OCI-LY7 (cell line): ENCODE results near the gene KRT3. TPM values are rescaled to one million over a fixed set of nuclear protein-coding genes. Genes with fewer than 3 reads are reported as not detected.

ENCODE experiments used
- BruUV-seq: library from RNA; stranded (reverse); fragments of 400-500 nt; replicated peaks from 2 replicates; lab custom pipeline; 2021; lab: Mats Ljungman, UMichigan
- CTCF ChIA-PET: fragments of 300-600 bp; sonication (Branson Sonifier 250); formaldehyde crosslinking; loops from one replicate; lab custom pipeline; 2022; ENCODE audit warnings: antibody characterized with exemption; ENCODE audit not compliant: unreplicated experiment; lab: Charles Lee
- POLR2A ChIA-PET: fragments of 300-600 bp; sonication (Branson Sonifier 250); formaldehyde crosslinking; loops from one replicate; lab custom pipeline; 2022; ENCODE audit warnings: antibody characterized with exemption; lab: Charles Lee
- DNase-seq: peaks from one replicate; pipeline ENCODE4 v3.0.0-alpha.2; 2015; ENCODE audit warnings: low spot score
- H2AFZ ChIP-seq: fragments of 200-600 bp; sonication (generic), shearing (Covaris generic); 2 replicates; pipeline ENCODE4 v1.6.1; 2014; ENCODE audit warnings: mild to moderate bottlenecking, antibody characterized with exemption, low read length, moderate library complexity
- H3K27ac ChIP-seq: fragments of 200-600 bp; sonication (generic); 2 replicates; pipeline ENCODE4 v1.5.1; 2014; ENCODE audit warnings: mixed run types, low read depth, mild to moderate bottlenecking, moderate library complexity, low read length, inconsistent platforms; ENCODE audit not compliant: poor library complexity, severe bottlenecking
- H3K36me3 ChIP-seq: fragments of 200-600 bp; sonication (generic); 2 replicates; pipeline ENCODE4 v1.6.1; 2014; ENCODE audit warnings: mild to moderate bottlenecking, antibody characterized with exemption, low read length, moderate library complexity, mixed read lengths; ENCODE audit not compliant: insufficient read depth
- H3K4me1 ChIP-seq: fragments of 200-600 bp; sonication (generic); 2 replicates; pipeline ENCODE4 v1.5.1; 2014; ENCODE audit warnings: mild to moderate bottlenecking, low read length; ENCODE audit not compliant: insufficient read depth, poor library complexity, severe bottlenecking
- H3K4me2 ChIP-seq: fragments of 200-600 bp; sonication (generic); 2 replicates; pipeline ENCODE4 v1.6.1; 2014; ENCODE audit warnings: mild to moderate bottlenecking, low read length
- H3K4me3 ChIP-seq: fragments of 200-600 bp; sonication (generic); 2 replicates; pipeline ENCODE4 v1.5.1; 2014; ENCODE audit warnings: mild to moderate bottlenecking, low read depth, low read length; ENCODE audit not compliant: poor library complexity, severe bottlenecking
- H3K79me2 ChIP-seq: fragments of 200-600 bp; sonication (generic); 2 replicates; pipeline ENCODE4 v1.6.1; 2016; ENCODE audit warnings: low read depth, mild to moderate bottlenecking, low read length, moderate library complexity, mixed read lengths; ENCODE audit not compliant: insufficient read depth
- H3K9me2 ChIP-seq: fragments of 200-600 bp; sonication (generic); 2 replicates; pipeline ENCODE4 v1.6.1; 2016; ENCODE audit warnings: mild to moderate bottlenecking, low read length, mixed read lengths; ENCODE audit not compliant: insufficient read depth
- H3K9me3 ChIP-seq: fragments of 200-600 bp; sonication (generic); 2 replicates; pipeline ENCODE4 v1.6.1; 2014; ENCODE audit warnings: mild to moderate bottlenecking, mixed run types, low read length, mixed read lengths
- H4K20me1 ChIP-seq: fragments of 200-600 bp; sonication (generic); 2 replicates; pipeline ENCODE4 v1.6.1; 2014; ENCODE audit warnings: mild to moderate bottlenecking, antibody characterized with exemption, low read length, moderate library complexity, mixed read lengths; ENCODE audit not compliant: insufficient read depth
- EZH2phosphoT487 ChIP-seq: fragments of 200-600 bp; sonication (generic); IDR thresholded peaks from 2 replicates; pipeline ENCODE4 v1.6.1; 2018; ENCODE audit warnings: low read depth, borderline replicate concordance, mild to moderate bottlenecking, mixed run types, antibody characterized with exemption, low read length, moderate library complexity, mixed read lengths
- intact Hi-C: fragments of 100-400 bp; cut with micrococcal nuclease; formaldehyde crosslinking; loops from one replicate; pipeline ENCODE4 v1.10.0; 2022; ENCODE audit not compliant: unreplicated experiment
- total RNA-seq, 2 experiments: library from RNA; depleted of rRNA in 1 of 2; stranded (reverse); fragments of >200 nt in 1 of 2; shearing (Covaris generic) in 1 of 2; gene quantifications; 2 replicates each; pipeline ENCODE4 v1.2.3, GENCODE V29; 2014 to 2022
- TF ChIP-seq, protein P1 (sequence below): fragments of 200-600 bp; sonication (generic); conservative IDR thresholded peaks from 2 replicates; pipeline ENCODE4 v1.5.1; 2014; ENCODE audit warnings: mild to moderate bottlenecking, antibody characterized with exemption, low read length, moderate library complexity, mixed read lengths

KRT3 gene
- total RNA-seq, 2 experiments from 2014 or later = not detected

GRCh38 chr12:52822771-52823510 lies 27.0 kb upstream of the KRT3 start:
- no peaks in the 10 kb centered on the region for H3K79me2 ChIP-seq
- H3K4me1 ChIP-seq = no peaks in the 10 kb centered on the region
- TF ChIP-seq EZH2phosphoT487 = no peak
- TF ChIP-seq, protein P1, sequence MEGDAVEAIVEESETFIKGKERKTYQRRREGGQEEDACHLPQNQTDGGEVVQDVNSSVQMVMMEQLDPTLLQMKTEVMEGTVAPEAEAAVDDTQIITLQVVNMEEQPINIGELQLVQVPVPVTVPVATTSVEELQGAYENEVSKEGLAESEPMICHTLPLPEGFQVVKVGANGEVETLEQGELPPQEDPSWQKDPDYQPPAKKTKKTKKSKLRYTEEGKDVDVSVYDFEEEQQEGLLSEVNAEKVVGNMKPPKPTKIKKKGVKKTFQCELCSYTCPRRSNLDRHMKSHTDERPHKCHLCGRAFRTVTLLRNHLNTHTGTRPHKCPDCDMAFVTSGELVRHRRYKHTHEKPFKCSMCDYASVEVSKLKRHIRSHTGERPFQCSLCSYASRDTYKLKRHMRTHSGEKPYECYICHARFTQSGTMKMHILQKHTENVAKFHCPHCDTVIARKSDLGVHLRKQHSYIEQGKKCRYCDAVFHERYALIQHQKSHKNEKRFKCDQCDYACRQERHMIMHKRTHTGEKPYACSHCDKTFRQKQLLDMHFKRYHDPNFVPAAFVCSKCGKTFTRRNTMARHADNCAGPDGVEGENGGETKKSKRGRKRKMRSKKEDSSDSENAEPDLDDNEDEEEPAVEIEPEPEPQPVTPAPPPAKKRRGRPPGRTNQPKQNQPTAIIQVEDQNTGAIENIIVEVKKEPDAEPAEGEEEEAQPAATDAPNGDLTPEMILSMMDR = no peak
- H3K4me2 ChIP-seq = no peak overlapping the region
- H3K27ac ChIP-seq = no peak overlapping the region
- no peaks in the 10 kb centered on the region for H3K9me3 ChIP-seq
- BruUV-seq = no TSS peak
- POLR2A ChIA-PET = no interaction called here
- no peak overlapping the region for H2AFZ ChIP-seq
- H3K36me3 ChIP-seq = no peaks in the 10 kb centered on the region
- DNase-seq = no peak
- intact Hi-C loops = no loop called here
- no peaks in the 10 kb centered on the region for H3K9me2 ChIP-seq
- CTCF ChIA-PET = no interaction called here
- H3K4me3 ChIP-seq = no peak overlapping the region
- no peaks in the 10 kb centered on the region for H4K20me1 ChIP-seq

DNA sequence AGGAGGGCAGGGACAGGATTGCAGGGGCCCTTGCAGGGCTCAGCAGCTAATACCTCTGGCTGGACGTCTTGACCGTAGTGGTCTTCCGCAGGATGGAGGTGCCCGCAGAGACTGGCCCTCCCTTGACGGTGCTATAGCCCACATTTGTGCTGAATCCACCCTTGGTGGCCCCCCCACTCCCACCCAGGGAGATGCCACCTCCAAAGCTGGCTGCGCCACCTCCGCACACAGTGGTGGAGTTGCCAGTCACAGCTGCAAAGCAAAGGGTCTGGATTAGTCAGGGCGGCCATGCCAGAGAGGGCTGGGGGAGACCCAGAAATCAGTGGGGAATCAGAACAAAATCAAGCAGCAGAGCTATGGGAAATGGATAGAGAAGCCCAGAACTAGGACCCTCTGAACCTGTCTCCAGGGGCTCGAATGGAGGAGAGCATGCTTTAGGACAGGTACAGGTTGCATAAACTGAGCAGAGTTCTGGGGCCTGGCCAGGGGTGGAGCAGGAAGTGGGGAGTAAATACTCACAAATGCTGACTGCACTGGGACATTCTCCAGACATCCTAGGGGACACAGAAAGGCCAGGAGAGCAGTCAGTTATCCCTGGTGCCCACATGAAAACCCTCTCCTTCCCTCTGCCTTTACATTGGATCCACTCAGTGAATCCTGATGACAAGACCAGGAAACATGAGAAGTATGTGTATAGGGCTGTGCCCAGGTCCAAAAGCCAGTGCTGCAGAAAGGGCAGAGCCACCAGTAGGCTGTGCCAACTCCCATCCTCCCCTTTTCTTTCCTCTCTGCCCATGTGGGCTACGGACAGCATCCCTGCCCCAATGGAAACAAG lies 26.1 kb upstream of the KRT3 start:
- DNase-seq = no peak
- Histone ChIP-seq H3K4me2 (no peak overlapping the region), H2AFZ (no peak overlapping the region), H3K27ac (no peak overlapping the region), H3K4me1 (no peaks in the 10 kb centered on the region), H3K36me3 (no peaks in the 10 kb centered on the region), H3K9me2 (no peaks in the 10 kb centered on the region), H3K79me2 (no peaks in the 10 kb centered on the region), H3K4me3 (no peak overlapping the region), H3K9me3 (no peaks in the 10 kb centered on the region), H4K20me1 (no peaks in the 10 kb centered on the region)
- CTCF ChIA-PET = no interaction called here
- intact Hi-C loops = no loop called here
- BruUV-seq = no TSS peak
- TF ChIP-seq, protein P1 = no peak
- no peak for TF ChIP-seq EZH2phosphoT487
- POLR2A ChIA-PET = no interaction called here
